ENCODE measurements around the gene ZNF273.

The ZNF273 gene

DNA sequence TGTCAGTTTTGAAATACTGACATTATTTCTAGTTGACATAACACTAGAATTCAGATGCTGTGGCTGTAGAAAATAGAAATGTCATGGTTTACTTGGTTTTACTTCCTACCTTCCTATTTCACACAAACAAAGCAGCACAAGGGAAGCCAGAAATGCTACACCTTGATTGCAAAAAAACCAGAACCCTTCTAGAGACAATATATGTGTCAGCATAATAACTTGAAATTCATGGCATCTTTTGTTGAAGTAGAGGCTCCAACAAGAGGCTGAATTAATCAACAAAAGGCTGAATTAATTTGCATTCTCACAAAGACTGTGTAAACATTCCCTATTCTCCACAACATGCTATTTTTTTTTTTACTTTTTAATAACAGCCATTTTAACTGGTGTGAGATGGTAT lies 62.5 kb downstream of the ZNF273 start:
- no peak overlapping the region for H3K4me3 ChIP-seq (ENCODE audit: low read length)
- H3K27me3 ChIP-seq (ENCODE audit: low read depth, low read length), result no peaks in the 10 kb centered on the region
- no peaks in the 10 kb centered on the region for H3K79me2 ChIP-seq (ENCODE audit: low read length)
- peaks cover 2% of the 10 kb centered on the region for H3K36me3 ChIP-seq (replicated peaks; ENCODE audit: low read depth, low read length)
- no peak overlapping the region for H2AFZ ChIP-seq (ENCODE audit: low read depth, low read length)
- H3K9me3 ChIP-seq (ENCODE audit: insufficient read depth, low read length), result no peaks in the 10 kb centered on the region
- no peaks in the 10 kb centered on the region for H3K4me1 ChIP-seq (ENCODE audit: low read length)
- no peak for TF ChIP-seq EZH2phosphoT487 (IDR thresholded peaks at IDR 0.05; ENCODE audit: low read depth)
- no peak for TF ChIP-seq CTCF (IDR thresholded peaks at IDR 0.05; ENCODE audit: low read depth, low read length)
- H3K27ac ChIP-seq (ENCODE audit: low read length), result no peak overlapping the region
- no peak overlapping the region for H3K9ac ChIP-seq (ENCODE audit: low read length)
- no peak overlapping the region for H3K4me2 ChIP-seq (ENCODE audit: low read length)
- no peaks in the 10 kb centered on the region for H4K20me1 ChIP-seq (ENCODE audit: insufficient read depth, low read length)

DNA sequence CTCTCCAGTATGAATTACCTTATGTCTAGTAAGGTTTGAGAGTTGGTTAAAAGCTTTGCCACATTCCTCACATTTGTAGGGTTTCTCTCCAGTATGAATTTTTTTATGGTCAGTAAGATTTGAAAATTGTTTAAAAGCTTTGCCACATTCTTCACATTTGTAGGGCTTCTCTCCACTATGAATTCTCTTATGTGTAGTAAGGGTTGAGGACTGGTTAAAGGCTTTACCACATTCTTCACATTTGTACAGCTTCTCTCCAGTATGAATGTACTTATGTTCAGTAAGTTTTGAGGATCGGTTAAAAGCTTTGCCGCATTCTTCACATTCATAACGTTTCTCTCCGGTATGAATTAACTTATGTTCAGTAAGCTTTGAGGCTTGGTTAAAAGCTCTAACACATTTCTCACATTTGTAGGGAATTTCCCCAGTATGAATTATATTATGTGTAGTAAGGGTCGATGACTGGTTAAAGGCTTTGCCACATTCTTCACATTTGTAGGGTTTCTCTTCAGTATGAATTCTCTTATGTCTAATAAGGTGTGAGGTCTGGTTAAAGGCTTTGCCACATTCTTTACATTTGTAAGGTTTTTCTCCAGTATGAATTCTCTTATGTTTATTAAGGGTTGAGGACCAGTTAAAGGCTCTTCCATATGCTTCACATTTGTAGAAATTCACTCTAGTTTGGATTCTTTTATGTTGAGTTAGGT lies 75.6 kb downstream of the ZNF273 start:
- H3K36me3 ChIP-seq (replicated peaks; ENCODE audit: low read depth, low read length), result peaks cover 57% of the 10 kb centered on the region
- H3K27ac ChIP-seq (ENCODE audit: low read length), result no peak overlapping the region
- H3K9me3 ChIP-seq (ENCODE audit: insufficient read depth, low read length), result peaks cover 47% of the 10 kb centered on the region
- TF ChIP-seq EZH2phosphoT487 (IDR thresholded peaks at IDR 0.05; ENCODE audit: low read depth) (no peak), CTCF (IDR thresholded peaks at IDR 0.05; ENCODE audit: low read depth, low read length) (no peak)
- H3K27me3 ChIP-seq (ENCODE audit: low read depth, low read length), result no peaks in the 10 kb centered on the region
- no peaks in the 10 kb centered on the region for H4K20me1 ChIP-seq (ENCODE audit: insufficient read depth, low read length)
- H3K4me3 ChIP-seq (ENCODE audit: low read length), result no peak overlapping the region
- no peaks in the 10 kb centered on the region for H3K4me1 ChIP-seq (ENCODE audit: low read length)
- no peak overlapping the region for H3K9ac ChIP-seq (ENCODE audit: low read length)
- H2AFZ ChIP-seq (ENCODE audit: low read depth, low read length), result no peak overlapping the region
- no peaks in the 10 kb centered on the region for H3K79me2 ChIP-seq (ENCODE audit: low read length)
- no peak overlapping the region for H3K4me2 ChIP-seq (ENCODE audit: low read length)
